ENCODE data around the gene SHISA9.

DNA sequence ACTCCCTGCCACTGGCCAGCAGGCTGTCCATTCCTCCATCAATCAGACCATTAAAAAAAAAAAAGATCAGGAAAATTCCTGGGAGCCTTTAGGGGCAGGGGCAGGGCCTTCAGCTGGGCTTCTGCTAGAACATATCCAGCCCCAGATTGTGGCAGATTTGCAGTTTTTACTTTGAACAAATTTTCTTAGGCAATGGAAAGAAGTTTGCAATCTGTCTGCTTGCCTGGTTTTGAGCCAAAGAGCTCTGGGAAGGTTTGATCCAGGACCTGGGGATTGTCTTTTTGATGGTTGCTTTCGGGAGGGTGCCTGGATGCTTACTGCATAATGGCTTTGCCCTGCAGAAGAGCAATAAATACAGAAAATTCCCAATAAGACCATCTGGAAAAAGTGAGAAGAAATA is 145.9 kb downstream of the SHISA9 start:
- TF ChIP-seq, protein P1, sequence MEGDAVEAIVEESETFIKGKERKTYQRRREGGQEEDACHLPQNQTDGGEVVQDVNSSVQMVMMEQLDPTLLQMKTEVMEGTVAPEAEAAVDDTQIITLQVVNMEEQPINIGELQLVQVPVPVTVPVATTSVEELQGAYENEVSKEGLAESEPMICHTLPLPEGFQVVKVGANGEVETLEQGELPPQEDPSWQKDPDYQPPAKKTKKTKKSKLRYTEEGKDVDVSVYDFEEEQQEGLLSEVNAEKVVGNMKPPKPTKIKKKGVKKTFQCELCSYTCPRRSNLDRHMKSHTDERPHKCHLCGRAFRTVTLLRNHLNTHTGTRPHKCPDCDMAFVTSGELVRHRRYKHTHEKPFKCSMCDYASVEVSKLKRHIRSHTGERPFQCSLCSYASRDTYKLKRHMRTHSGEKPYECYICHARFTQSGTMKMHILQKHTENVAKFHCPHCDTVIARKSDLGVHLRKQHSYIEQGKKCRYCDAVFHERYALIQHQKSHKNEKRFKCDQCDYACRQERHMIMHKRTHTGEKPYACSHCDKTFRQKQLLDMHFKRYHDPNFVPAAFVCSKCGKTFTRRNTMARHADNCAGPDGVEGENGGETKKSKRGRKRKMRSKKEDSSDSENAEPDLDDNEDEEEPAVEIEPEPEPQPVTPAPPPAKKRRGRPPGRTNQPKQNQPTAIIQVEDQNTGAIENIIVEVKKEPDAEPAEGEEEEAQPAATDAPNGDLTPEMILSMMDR (IDR thresholded peaks at IDR 0.05) = no peak
- TF ChIP-seq POLR2A (IDR thresholded peaks at IDR 0.05) = no peak
